ENCODE data around the gene EPHA6. TPM values are rescaled to one million over a fixed set of nuclear protein-coding genes. Genes with fewer than 3 reads are reported as not detected.
A peak's percentile ranks its signal among the peaks of the same experiment; 100 is the strongest.

Gene EPHA6
- total and polyA plus RNA-seq, 12 donors: 0.21 to 0.88 (median 0.59) TPM; not detected in 3

GRCh38 chr3:97658668-97659285 is 844.4 kb downstream of the EPHA6 start:
- H3K36me3 ChIP-seq: no peaks in the 10 kb centered on the region
- peak in 7 of 9 donors; percentile 33 to 52 (median 40) for TF ChIP-seq CTCF (IDR thresholded peaks at IDR 0.05)
- DNase-seq (no peak), ATAC-seq (no peak)
- H3K27ac ChIP-seq: no peak overlapping the region
- intact Hi-C loops (cut with DNase I): no loop called here
- H3K4me1 ChIP-seq: no peaks in the 10 kb centered on the region
- H3K9me3 ChIP-seq: no peaks in the 10 kb centered on the region
- no peak overlapping the region for H3K4me3 ChIP-seq
- 43 to 45% methylated on average over 3 of the region's 3 CpGs for WGBS, 2 donors
- no peaks in the 10 kb centered on the region for H3K27me3 ChIP-seq

GRCh38 chr3:97662264-97662663 is 847.9 kb downstream of the EPHA6 start:
- H3K27me3 ChIP-seq: no peaks in the 10 kb centered on the region
- no peaks in the 10 kb centered on the region for H3K4me1 ChIP-seq
- H3K36me3 ChIP-seq: no peaks in the 10 kb centered on the region
- H3K27ac ChIP-seq: no peak overlapping the region
- no peak for ATAC-seq
- intact Hi-C loops (cut with DNase I): no loop called here
- DNase-seq: no peak
- no peak overlapping the region for H3K4me3 ChIP-seq
- 59 to 68% methylated on average over 5 of the region's 5 CpGs for WGBS, 2 donors
- no peak for TF ChIP-seq CTCF (IDR thresholded peaks at IDR 0.05)
- H3K9me3 ChIP-seq: no peaks in the 10 kb centered on the region

- intact Hi-C loops (cut with DNase I): no loop called here
- Histone ChIP-seq H3K4me3 (no peak overlapping the region), H3K27ac (no peak overlapping the region), H3K4me1 (no peaks in the 10 kb centered on the region), H3K36me3 (no peaks in the 10 kb centered on the region), H3K27me3 (no peaks in the 10 kb centered on the region), H3K9me3 (no peaks in the 10 kb centered on the region)
- DNase-seq (no peak), ATAC-seq (no peak)
- WGBS, 2 donors: 68 to 70% methylated on average over 3 of the region's 3 CpGs
- TF ChIP-seq CTCF (IDR thresholded peaks at IDR 0.05): no peak
Measured at GRCh38 chr3:97662762-97663161, 848.4 kb downstream of the EPHA6 start.

GRCh38 chr3:97665896-97666295 is 851.5 kb downstream of the EPHA6 start:
- H3K4me3 ChIP-seq: no peak overlapping the region
- TF ChIP-seq CTCF (IDR thresholded peaks at IDR 0.05): no peak
- WGBS, 2 donors: 76 to 83% methylated on average over 5 of the region's 5 CpGs
- H3K36me3 ChIP-seq: no peaks in the 10 kb centered on the region
- DNase-seq (no peak), ATAC-seq (no peak)
- no peaks in the 10 kb centered on the region for H3K27me3 ChIP-seq
- intact Hi-C loops (cut with DNase I): no loop called here
- no peaks in the 10 kb centered on the region for H3K9me3 ChIP-seq
- H3K4me1 ChIP-seq: no peaks in the 10 kb centered on the region
- H3K27ac ChIP-seq: no peak overlapping the region
